ENCODE results near the gene KAT2A.

KAT2A gene

DNA sequence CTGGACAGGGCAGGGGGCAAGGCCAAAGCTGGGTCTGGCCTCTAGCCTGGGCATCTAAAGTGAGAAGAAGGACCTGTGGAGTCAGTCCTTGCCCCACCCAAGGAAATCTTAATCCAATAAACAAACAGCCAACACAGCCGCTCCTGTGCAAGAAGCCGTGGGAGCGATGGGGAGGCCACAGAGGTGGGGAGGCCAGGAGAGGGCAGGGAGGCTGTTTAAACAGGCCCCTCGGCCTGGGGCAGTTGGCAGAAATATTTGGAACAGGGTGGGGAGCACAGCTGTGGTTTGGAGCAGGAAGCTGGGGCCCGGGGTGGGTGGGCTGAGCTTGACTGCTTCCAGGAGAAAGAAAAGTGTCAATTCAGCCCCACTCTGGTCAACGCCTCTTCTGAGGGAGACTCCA is 28.2 kb downstream of the KAT2A start:
- H3K4me1 ChIP-seq (ENCODE audit: control insufficient read depth, insufficient read depth, low read length): no peaks in the 10 kb centered on the region
- H3K9ac ChIP-seq (ENCODE audit: low read length): no peak overlapping the region
- H3K36me3 ChIP-seq (ENCODE audit: control insufficient read depth, insufficient read depth, low read length): no peaks in the 10 kb centered on the region
- H3K4me3 ChIP-seq (ENCODE audit: low read length): no peak overlapping the region
- no peak overlapping the region for H3K27ac ChIP-seq (ENCODE audit: low read depth, low read length)
- peaks cover 15% of the 10 kb centered on the region for H3K27me3 ChIP-seq (ENCODE audit: control insufficient read depth, insufficient read depth, low read length)

DNA sequence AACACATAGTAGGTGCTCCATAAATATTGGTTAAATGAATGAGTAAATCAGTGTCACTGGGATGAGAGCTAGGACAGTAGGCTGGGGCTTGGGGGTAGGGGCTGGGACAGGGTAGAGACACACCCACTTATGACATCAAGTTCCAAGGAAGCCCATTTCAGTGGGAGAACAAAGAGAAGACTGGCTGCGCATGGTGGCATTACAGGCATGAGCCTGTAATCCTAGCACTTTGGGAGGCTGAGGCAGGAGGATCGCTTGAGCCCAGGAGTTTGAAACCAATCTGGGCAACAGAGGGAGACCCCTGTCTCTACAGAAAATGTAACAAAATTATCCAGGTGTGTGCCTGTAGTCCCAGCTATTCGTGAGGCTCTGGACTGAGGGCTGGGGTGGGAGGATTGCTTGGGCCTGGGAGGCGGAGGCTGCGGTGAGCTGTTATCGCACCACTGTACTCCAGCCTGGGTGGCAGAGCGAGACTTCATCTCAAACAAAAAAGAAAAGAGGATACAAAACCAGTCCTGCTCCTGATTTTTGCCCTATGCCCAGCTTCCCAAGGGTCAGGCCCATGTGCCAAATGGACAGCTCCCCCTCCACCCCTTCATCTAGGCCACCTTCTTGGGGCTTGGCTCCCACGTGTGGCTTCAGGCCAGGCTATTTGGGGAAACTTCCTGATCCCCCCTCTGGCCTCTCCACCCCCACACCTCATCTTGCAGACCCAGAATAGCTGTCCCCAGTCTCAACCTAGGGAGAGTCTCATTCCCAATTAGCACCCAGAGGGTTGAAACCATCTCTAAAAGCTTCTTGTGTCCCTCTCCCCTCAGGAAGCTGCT is 30.0 kb downstream of the KAT2A start:
- Histone ChIP-seq H3K4me3 (ENCODE audit: low read length) (no peak overlapping the region), H3K36me3 (ENCODE audit: control insufficient read depth, insufficient read depth, low read length) (no peaks in the 10 kb centered on the region), H3K9ac (ENCODE audit: low read length) (no peak overlapping the region), H3K27ac (ENCODE audit: low read depth, low read length) (no peak overlapping the region), H3K27me3 (ENCODE audit: control insufficient read depth, insufficient read depth, low read length) (peaks cover 8% of the 10 kb centered on the region), H3K4me1 (ENCODE audit: control insufficient read depth, insufficient read depth, low read length) (no peaks in the 10 kb centered on the region)

DNA sequence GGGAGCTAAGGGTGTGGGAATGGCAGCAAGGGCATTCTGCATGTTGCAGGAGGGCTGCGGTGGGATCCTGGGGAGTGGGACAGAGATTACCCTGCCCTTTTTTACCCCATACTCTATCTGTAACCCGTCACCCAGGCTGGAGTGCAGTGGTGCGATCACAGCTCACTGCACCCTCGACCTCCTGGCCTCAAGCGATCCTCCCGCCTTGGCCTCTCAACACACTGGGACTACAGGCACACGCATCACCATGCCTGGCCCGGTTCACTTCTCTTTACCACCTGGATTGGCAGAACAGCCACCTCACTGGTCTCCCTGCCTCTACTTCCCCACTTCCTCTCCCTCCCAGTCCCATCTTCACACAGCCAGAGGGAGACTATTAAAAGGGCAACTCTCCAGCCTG is 32.4 kb downstream of the KAT2A start:
- Histone ChIP-seq H3K27ac (ENCODE audit: low read depth, low read length) (no peak overlapping the region), H3K36me3 (ENCODE audit: control insufficient read depth, insufficient read depth, low read length) (no peaks in the 10 kb centered on the region), H3K4me3 (ENCODE audit: low read length) (no peak overlapping the region), H3K9ac (ENCODE audit: low read length) (no peak overlapping the region), H3K27me3 (ENCODE audit: control insufficient read depth, insufficient read depth, low read length) (peaks cover 3% of the 10 kb centered on the region), H3K4me1 (ENCODE audit: control insufficient read depth, insufficient read depth, low read length) (no peaks in the 10 kb centered on the region)

DNA sequence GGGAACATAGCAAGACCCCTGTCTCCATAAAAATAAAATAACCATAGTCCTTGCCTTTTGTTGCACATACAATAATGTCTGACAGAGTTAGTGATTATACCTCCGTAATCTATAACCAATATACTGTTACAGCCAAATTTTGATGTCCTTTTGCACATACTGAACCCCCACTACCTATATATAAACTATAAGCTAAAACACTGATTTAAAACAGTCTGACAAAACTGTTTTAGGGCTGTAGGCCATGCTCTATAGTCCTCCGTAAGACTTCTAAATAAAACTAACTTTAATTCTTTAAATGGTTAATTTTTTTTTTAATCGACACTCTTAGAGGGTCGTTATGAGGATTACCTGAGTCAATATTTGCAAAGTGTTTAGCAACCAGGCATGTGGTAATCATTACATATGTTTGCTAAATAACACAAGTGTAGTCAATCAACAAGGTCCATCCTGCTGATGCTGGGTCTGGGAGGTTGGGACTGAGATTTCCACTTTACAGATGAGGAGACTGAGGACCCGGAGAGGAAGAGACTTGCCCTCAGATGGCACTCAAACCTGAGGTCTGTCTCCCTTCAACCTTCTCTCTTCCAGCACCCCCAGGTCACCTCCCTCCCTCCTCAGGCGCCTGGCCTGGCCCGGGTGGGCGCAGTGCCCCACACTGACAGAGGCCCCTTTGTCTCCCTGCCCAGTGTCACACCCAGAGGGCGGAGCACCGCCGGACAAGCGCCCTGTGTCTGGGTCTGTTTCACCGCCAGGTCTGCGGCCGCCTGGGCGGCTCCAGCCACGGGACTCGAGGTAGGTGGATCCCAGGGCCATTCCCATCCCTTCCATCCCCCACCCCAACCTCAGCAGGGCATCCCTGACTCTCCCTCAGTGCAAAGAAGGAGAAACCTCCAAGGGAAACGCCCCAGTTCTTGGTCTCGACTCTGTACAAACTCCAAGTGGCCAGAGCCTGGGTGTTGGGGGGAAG is 33.1 kb downstream of the KAT2A start:
- Histone ChIP-seq H3K27ac (ENCODE audit: low read depth, low read length) (no peak overlapping the region), H3K4me3 (ENCODE audit: low read length) (no peak overlapping the region), H3K27me3 (ENCODE audit: control insufficient read depth, insufficient read depth, low read length) (peaks cover 3% of the 10 kb centered on the region), H3K36me3 (ENCODE audit: control insufficient read depth, insufficient read depth, low read length) (no peaks in the 10 kb centered on the region), H3K4me1 (ENCODE audit: control insufficient read depth, insufficient read depth, low read length) (no peaks in the 10 kb centered on the region), H3K9ac (ENCODE audit: low read length) (no peak overlapping the region)

DNA sequence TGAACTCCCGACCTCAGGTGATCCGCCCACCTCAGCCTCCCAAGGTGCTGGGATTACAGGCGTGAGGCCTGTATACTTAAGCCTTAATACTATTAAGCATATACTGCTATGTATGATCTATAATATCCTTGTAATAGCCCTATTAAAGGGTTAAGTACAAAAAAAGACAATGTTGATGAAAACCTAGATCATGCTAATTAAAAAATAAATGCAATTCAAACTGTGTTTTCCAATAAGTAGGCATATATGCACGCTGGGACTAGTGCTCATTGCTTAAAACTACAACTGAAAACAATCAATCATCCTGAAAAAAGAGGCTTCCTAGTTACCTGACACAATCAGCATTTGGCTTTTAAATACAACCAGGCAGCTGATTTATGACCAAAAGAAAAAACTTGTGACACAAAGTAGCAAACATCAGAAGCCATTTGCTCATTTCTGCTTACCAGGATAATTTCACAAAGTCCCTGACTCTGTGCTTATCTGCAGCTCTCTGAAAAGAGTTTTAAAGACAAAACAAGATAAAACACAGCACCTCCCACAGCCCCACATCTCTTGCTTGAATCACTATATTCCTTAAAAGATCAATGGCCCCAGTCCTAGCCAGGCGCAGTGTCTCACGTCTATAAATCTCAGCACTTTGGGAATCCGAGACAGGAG is 34.0 kb downstream of the KAT2A start:
- Histone ChIP-seq H3K36me3 (ENCODE audit: control insufficient read depth, insufficient read depth, low read length) (no peaks in the 10 kb centered on the region), H3K9ac (ENCODE audit: low read length) (no peak overlapping the region), H3K4me3 (ENCODE audit: low read length) (no peak overlapping the region), H3K27ac (ENCODE audit: low read depth, low read length) (no peak overlapping the region), H3K27me3 (ENCODE audit: control insufficient read depth, insufficient read depth, low read length) (peaks cover 3% of the 10 kb centered on the region), H3K4me1 (ENCODE audit: control insufficient read depth, insufficient read depth, low read length) (no peaks in the 10 kb centered on the region)

DNA sequence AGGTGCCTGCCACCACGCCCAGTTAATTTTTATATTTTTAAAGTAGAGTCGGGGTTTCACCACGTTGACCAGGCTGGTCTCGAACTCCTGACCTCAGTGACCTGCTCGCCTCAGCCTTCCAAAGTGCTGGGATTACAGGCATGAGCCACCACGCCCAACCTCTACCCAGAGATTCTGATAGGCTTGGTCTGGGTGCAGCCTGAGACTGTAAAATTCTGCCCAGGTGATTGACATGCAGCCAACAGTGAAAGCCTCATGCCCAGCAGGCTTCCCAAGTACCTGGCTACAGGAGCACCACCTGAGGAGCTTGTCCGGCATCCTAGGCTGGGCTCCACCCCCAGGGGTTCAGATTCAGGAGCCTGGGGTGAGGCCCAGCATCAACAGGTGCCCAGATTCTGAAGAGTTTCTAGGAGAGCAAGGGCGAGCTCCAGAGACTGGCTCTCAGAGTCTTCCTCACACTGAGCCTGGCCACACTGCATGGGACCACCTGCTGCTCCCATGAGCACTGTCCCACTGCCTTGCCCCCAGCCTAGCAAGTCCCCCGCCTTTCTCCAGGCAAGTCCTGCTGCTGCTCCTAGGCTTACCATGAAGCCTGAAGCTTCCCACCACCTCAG is 39.5 kb downstream of the KAT2A start:
- H3K4me3 ChIP-seq (ENCODE audit: low read length): no peak overlapping the region
- H3K36me3 ChIP-seq (ENCODE audit: control insufficient read depth, insufficient read depth, low read length): no peaks in the 10 kb centered on the region
- H3K4me1 ChIP-seq (ENCODE audit: control insufficient read depth, insufficient read depth, low read length): no peaks in the 10 kb centered on the region
- no peak overlapping the region for H3K27ac ChIP-seq (ENCODE audit: low read depth, low read length)
- no peak overlapping the region for H3K9ac ChIP-seq (ENCODE audit: low read length)
- no peaks in the 10 kb centered on the region for H3K27me3 ChIP-seq (ENCODE audit: control insufficient read depth, insufficient read depth, low read length)

DNA sequence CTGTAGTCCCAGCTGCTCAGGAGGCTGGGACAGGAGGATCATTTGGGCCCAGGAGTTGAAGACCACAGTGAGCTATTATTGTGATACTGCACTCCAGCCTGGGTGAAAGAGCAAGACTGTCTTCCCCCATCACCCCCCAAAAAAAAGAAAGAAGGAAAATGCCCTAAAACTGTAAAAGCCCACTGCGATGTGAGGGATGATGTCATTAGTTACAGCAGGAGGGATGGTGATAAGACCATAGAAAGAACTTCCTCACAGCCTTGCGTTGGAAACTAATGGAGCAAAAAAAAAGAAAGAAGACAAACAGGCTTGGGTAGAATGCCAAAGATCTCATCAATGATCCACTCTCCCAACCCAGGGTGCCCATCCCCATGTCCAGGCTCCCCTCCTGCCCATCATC is 41.6 kb downstream of the KAT2A start:
- Histone ChIP-seq H3K4me3 (ENCODE audit: low read length) (no peak overlapping the region), H3K27ac (ENCODE audit: low read depth, low read length) (no peak overlapping the region), H3K27me3 (ENCODE audit: control insufficient read depth, insufficient read depth, low read length) (no peaks in the 10 kb centered on the region), H3K36me3 (ENCODE audit: control insufficient read depth, insufficient read depth, low read length) (no peaks in the 10 kb centered on the region), H3K4me1 (ENCODE audit: control insufficient read depth, insufficient read depth, low read length) (no peaks in the 10 kb centered on the region), H3K9ac (ENCODE audit: low read length) (no peak overlapping the region)

DNA sequence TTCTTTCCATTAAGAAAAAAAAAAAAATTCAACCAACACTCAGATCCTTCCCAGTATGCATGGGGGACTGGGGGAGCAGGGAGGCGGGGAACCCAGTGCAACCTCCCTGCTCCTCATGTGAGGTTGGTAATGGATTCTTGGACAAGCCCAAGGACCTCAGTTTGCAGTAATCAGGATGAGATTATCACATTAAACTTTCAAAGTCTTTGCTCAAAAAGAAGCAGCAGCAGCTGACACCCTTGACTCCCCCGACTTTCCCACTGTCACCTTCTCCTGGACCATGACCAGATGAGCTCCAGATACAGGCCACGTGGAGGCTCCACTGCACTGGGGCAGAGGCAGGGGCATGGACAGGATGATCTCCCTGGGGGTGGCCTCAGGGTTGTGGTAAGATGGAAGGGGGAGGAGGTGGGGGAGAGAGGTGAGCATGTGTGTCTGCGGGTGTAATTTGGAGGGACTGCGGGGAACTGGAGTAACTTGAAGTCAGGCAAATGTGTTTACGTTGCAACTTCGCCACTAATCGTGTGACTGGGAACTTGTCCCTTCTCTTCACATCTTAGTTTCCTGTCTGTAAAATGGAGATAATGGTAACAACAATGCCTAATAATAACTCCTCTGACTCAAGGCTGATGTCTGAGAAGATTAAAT is 42.6 kb downstream of the KAT2A start:
- H3K27me3 ChIP-seq (ENCODE audit: control insufficient read depth, insufficient read depth, low read length): no peaks in the 10 kb centered on the region
- H3K4me1 ChIP-seq (ENCODE audit: control insufficient read depth, insufficient read depth, low read length): no peaks in the 10 kb centered on the region
- no peaks in the 10 kb centered on the region for H3K36me3 ChIP-seq (ENCODE audit: control insufficient read depth, insufficient read depth, low read length)
- no peak overlapping the region for H3K27ac ChIP-seq (ENCODE audit: low read depth, low read length)
- H3K9ac ChIP-seq (ENCODE audit: low read length): no peak overlapping the region
- no peak overlapping the region for H3K4me3 ChIP-seq (ENCODE audit: low read length)

DNA sequence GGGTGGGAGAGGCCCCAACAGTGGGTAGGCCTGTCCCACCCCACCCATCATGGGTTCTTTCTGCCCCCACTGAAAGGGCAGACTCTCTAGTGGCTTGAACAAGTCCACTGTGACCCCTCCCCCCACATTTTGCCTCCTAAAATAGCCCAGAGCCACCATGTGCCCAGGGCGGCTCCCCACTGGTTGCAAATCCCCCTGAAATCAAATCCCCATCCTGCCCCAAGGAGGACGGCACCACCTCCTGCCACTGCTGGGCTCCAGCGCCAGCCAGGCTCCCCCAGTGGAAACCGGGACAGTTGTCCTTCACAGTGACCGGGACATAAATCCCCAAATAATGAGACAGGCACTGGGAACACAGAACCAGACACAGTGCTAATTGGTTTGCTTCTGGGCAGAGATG is 43.4 kb downstream of the KAT2A start:
- no peaks in the 10 kb centered on the region for H3K4me1 ChIP-seq (ENCODE audit: control insufficient read depth, insufficient read depth, low read length)
- H3K36me3 ChIP-seq (ENCODE audit: control insufficient read depth, insufficient read depth, low read length): no peaks in the 10 kb centered on the region
- no peak overlapping the region for H3K9ac ChIP-seq (ENCODE audit: low read length)
- no peak overlapping the region for H3K4me3 ChIP-seq (ENCODE audit: low read length)
- H3K27me3 ChIP-seq (ENCODE audit: control insufficient read depth, insufficient read depth, low read length): no peaks in the 10 kb centered on the region
- H3K27ac ChIP-seq (ENCODE audit: low read depth, low read length): no peak overlapping the region

DNA sequence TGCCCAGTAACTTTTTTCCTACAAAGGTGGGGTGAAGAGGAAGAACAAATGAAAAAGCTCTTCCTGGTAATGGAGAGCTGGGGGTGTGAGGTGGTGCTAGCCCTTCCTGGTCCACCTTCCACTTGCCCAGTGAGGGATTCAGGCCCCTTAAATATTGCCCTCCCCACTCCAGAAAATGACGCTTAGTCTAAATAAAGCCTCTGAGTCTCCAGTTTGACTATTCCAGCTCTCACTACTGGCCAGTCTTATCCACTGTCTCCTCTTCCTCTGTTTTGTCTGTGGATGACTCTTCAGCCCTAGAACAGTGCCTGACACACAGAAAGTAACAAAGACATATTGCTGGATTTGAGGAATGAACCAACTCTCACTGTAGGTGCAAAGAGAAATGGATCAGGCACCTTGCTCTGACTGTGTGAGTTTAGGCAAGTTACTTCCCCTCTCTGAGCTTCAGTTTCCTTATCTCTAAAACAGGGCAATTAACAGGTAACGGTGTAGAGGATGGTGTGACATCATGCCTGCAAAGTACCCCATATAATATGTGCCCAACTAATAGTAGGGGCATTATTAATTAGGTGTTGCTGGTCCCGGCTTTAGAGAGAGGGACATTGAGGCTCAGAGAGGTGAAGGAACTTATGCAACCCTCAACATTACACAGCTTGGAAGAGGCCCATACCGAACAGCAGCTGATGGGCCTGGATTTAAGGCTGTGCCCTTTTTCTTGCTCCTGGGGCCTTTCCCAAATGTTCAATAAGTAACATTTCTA is 44.2 kb downstream of the KAT2A start:
- Histone ChIP-seq H3K27ac (ENCODE audit: low read depth, low read length) (no peak overlapping the region), H3K27me3 (ENCODE audit: control insufficient read depth, insufficient read depth, low read length) (peaks cover 3% of the 10 kb centered on the region), H3K36me3 (ENCODE audit: control insufficient read depth, insufficient read depth, low read length) (no peaks in the 10 kb centered on the region), H3K4me3 (ENCODE audit: low read length) (no peak overlapping the region), H3K9ac (ENCODE audit: low read length) (no peak overlapping the region), H3K4me1 (ENCODE audit: control insufficient read depth, insufficient read depth, low read length) (no peaks in the 10 kb centered on the region)

DNA sequence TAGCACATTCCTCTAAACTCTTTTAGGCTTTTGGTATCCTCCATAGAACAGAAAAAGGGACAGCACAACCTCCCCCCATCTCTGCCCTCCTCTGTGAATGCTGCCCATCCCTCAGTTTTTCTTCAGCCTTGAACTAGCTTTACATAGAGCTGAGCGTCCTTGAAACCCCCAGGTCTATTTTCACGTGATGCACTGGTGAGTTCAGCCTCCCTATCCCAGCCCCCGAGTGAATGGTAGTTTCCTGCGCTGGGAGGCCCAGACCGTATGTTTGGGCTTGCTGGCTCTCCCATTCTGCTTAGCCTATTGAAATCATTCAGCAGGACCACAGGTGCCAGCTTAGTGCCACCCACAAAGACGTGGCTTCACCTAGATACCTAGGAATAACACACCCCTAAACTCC is 45.4 kb downstream of the KAT2A start:
- Histone ChIP-seq H3K4me1 (ENCODE audit: control insufficient read depth, insufficient read depth, low read length) (no peaks in the 10 kb centered on the region), H3K27me3 (ENCODE audit: control insufficient read depth, insufficient read depth, low read length) (peaks cover 15% of the 10 kb centered on the region), H3K27ac (ENCODE audit: low read depth, low read length) (no peak overlapping the region), H3K4me3 (ENCODE audit: low read length) (no peak overlapping the region), H3K9ac (ENCODE audit: low read length) (no peak overlapping the region), H3K36me3 (ENCODE audit: control insufficient read depth, insufficient read depth, low read length) (no peaks in the 10 kb centered on the region)
